ENCODE results near the gene GAREM2.
"Not testable (repeated sequence)": the region's sequence is repeated elsewhere in the genome, so short reads cannot be mapped to it uniquely, and the experiment has no call there.

Gene GAREM2

GRCh38 chr2:26172871-26173775 is at the start of gene GAREM2:
Gene GAREM2 (plus strand): TSS chr2:26173088. CDS start chr2:26173221, 133 bp downstream.
- intact Hi-C loops (cut with DNase I), result no loop called here
- peak in 1 of 10 donors; percentile 78 for DNase-seq

GRCh38 chr2:26123426-26123825 is 49.5 kb upstream of the GAREM2 start:
- intact Hi-C loops (cut with DNase I), result no loop called here
- no peak for DNase-seq

GRCh38 chr2:26126074-26126473 is 46.8 kb upstream of the GAREM2 start:
- intact Hi-C loops (cut with DNase I), result no loop called here
- no peak for DNase-seq

- no peak for DNase-seq
- intact Hi-C loops (cut with DNase I), result no loop called here
Observed at GRCh38 chr2:26128176-26128575, 44.7 kb upstream of the GAREM2 start.

- DNase-seq, result no peak
- intact Hi-C loops (cut with DNase I), result no loop called here
Observed at GRCh38 chr2:26130763-26131162, 42.1 kb upstream of the GAREM2 start.

- DNase-seq, result no peak
Observed at GRCh38 chr2:26136451-26136850, 36.4 kb upstream of the GAREM2 start.

GRCh38 chr2:26139269-26140183 is 33.4 kb upstream of the GAREM2 start:
- intact Hi-C loops (cut with DNase I), result no loop called here
- DNase-seq, result no peak

More at GRCh38 chr2:26136451-26136850, 36.4 kb upstream of the GAREM2 start:
- intact Hi-C loops (cut with DNase I), result no loop called here

- intact Hi-C loops (cut with DNase I), result no loop called here
- no peak for DNase-seq
Observed at GRCh38 chr2:26141145-26141769, 31.6 kb upstream of the GAREM2 start.

GRCh38 chr2:26144031-26144430 is 28.9 kb upstream of the GAREM2 start:
- intact Hi-C loops (cut with DNase I), result no loop called here
- DNase-seq, result no peak

GRCh38 chr2:26144953-26145680 is 27.8 kb upstream of the GAREM2 start:
- intact Hi-C loops (cut with DNase I), result loop anchor here (1.0 to 5.0 kb wide), 3 partner anchors 57 to 194 kb away; no protein-coding TSS in a partner anchor

GRCh38 chr2:26148501-26148900 is 24.4 kb upstream of the GAREM2 start:
- no peak for DNase-seq
- intact Hi-C loops (cut with DNase I), result loop anchor here (5.0 kb wide), 1 partner anchor 156 kb away; no protein-coding TSS in a partner anchor

More at GRCh38 chr2:26144953-26145680, 27.8 kb upstream of the GAREM2 start:
- peak; percentile 45 to 94 (median 74) for DNase-seq

GRCh38 chr2:26150243-26150642 is 22.6 kb upstream of the GAREM2 start:
- intact Hi-C loops (cut with DNase I), result no loop called here
- no peak for DNase-seq

GRCh38 chr2:26157580-26157979 is 15.3 kb upstream of the GAREM2 start:
- no peak for DNase-seq
- intact Hi-C loops (cut with DNase I), result no loop called here

GRCh38 chr2:26161926-26162325 is 11.0 kb upstream of the GAREM2 start:
- DNase-seq, result no peak
- intact Hi-C loops (cut with DNase I), result no loop called here

- DNase-seq, result peak in 1 of 10 donors; percentile 58
- intact Hi-C loops (cut with DNase I), result no loop called here
Observed at GRCh38 chr2:26162963-26163362, 9.9 kb upstream of the GAREM2 start.

- intact Hi-C loops (cut with DNase I), result no loop called here
- peak in 1 of 10 donors; percentile 46 for DNase-seq
Observed at GRCh38 chr2:26164231-26164630, 8.7 kb upstream of the GAREM2 start.

GRCh38 chr2:26164641-26165211 is 8.2 kb upstream of the GAREM2 start:
- peak in 1 of 10 donors; percentile 31 for DNase-seq
- intact Hi-C loops (cut with DNase I), result no loop called here

- intact Hi-C loops (cut with DNase I), result no loop called here
- peak in 1 of 10 donors; percentile 29 for DNase-seq
Observed at GRCh38 chr2:26165403-26165802, 7.5 kb upstream of the GAREM2 start.

- intact Hi-C loops (cut with DNase I), result not testable (repeated sequence)
- peak in 1 of 10 donors; percentile 13 for DNase-seq
Observed at GRCh38 chr2:26166541-26166940, 6.3 kb upstream of the GAREM2 start.
